Smooth muscle cell (in vitro differentiated cells): ENCODE data around the gene SMIM5. TPM values are rescaled to one million over a fixed set of nuclear protein-coding genes. Genes with fewer than 3 reads are reported as not detected.

Experiments
- DNase-seq: peaks from one replicate; lab custom pipeline; 2025; ENCODE audit not compliant: unreplicated experiment; lab: John Stamatoyannopoulos, UW
- H2AFZ ChIP-seq: fragments of 200-600 bp; sonication (generic); 2 replicates; pipeline ENCODE4 v1.6.0; 2016; ENCODE audit warnings: antibody characterized with exemption, low read depth, mild to moderate bottlenecking
- H3F3A ChIP-seq: fragments of 200-600 bp; sonication (generic); 2 replicates; pipeline ENCODE4 v1.6.0; 2017; ENCODE audit warnings: antibody characterized with exemption, low read depth
- H3K27ac ChIP-seq: fragments of 200-600 bp; sonication (generic); 2 replicates; pipeline ENCODE4 v1.5.1; 2016; ENCODE audit warnings: low read depth, mild to moderate bottlenecking
- H3K27me3 ChIP-seq: fragments of 200-600 bp; sonication (generic); 2 replicates; pipeline ENCODE4 v1.6.1; 2016; ENCODE audit warnings: low read depth, mild to moderate bottlenecking
- H3K36me3 ChIP-seq: fragments of 200-600 bp; sonication (generic); 2 replicates; pipeline ENCODE4 v1.5.1; 2016; ENCODE audit warnings: low read depth
- H3K4me1 ChIP-seq: fragments of 200-600 bp; sonication (generic); 2 replicates; pipeline ENCODE4 v1.5.1; 2016; ENCODE audit warnings: low read depth
- H3K4me2 ChIP-seq: fragments of 200-600 bp; sonication (generic); 2 replicates; pipeline ENCODE4 v1.6.0; 2016; ENCODE audit warnings: mild to moderate bottlenecking
- H3K4me3 ChIP-seq: fragments of 200-600 bp; sonication (generic); 2 replicates; pipeline ENCODE4 v1.5.1; 2016; ENCODE audit warnings: mild to moderate bottlenecking
- H3K79me2 ChIP-seq: fragments of 200-600 bp; sonication (generic); 2 replicates; pipeline ENCODE4 v1.6.0; 2016; ENCODE audit warnings: low read depth, mild to moderate bottlenecking
- H3K9ac ChIP-seq: fragments of 200-600 bp; sonication (generic); 2 replicates; pipeline ENCODE4 v1.6.0; 2016; ENCODE audit warnings: low read depth
- H3K9me3 ChIP-seq: fragments of 200-600 bp; sonication (generic); replicated peaks from 2 replicates; pipeline ENCODE4 v1.5.1; 2016; ENCODE audit warnings: low read depth
- H4K20me1 ChIP-seq: fragments of 200-600 bp; sonication (generic); 2 replicates; pipeline ENCODE4 v1.6.0; 2016; ENCODE audit warnings: low read depth
- CTCF ChIP-seq: fragments of 200-600 bp; sonication (generic); IDR thresholded peaks from 2 replicates; pipeline ENCODE4 v1.5.1; 2017; ENCODE audit warnings: borderline replicate concordance, mild to moderate bottlenecking, antibody characterized with exemption; ENCODE audit not compliant: insufficient read depth, poor library complexity, severe bottlenecking
- WGBS: methylation state at CpG from one replicate; pipeline ENCODE4 v1.1.7; 2016; ENCODE audit warnings: low lambda C conversion rate; 5-methylcytosine and 5-hydroxymethylcytosine counted together
- polyA plus RNA-seq: library from polyadenylated mRNA; unstranded; fragments of >200 nt; fragmentation: Nextera tagmentation; extraction: Ambion mirVana; gene quantifications from 2 replicates; pipeline ENCODE4 v1.2.1, GENCODE V29; 2016
- total RNA-seq: library from RNA; depleted of rRNA; stranded (reverse); fragments of >200 nt; gene quantifications from 2 replicates; pipeline ENCODE4 v1.2.3, GENCODE V29; 2014

The SMIM5 gene
- total and polyA plus RNA-seq, 2 experiments from 2014 or later: 0.13 to 0.80 TPM

DNA sequence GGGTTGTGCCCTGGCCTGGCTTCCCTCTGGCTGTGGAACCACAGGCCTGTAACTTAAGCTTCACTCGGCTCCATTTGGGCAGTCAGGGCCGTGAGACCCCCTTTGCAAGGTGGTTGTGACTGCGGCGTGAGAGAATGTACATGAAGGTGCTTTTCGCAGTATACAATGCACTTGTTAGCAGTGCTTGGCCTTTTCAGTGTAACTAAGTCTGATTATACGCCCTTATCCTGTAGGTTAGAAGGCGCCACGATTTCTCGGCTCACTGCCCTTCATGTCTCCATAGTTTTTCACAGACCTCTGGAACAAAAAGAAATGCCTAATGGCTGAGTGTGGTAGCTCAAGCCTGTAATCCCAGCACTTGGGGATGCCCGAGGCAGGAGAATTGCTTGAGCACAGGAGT lies 47.2 kb downstream of the SMIM5 start:
- H4K20me1 ChIP-seq: peaks cover 82% of the 10 kb centered on the region
- H3K9ac ChIP-seq: no peak overlapping the region
- DNase-seq: no peak
- peak overlapping the region; percentile 81 for H3K27ac ChIP-seq
- H3K4me1 ChIP-seq: no peaks in the 10 kb centered on the region
- WGBS: 92% methylated on average over 10 of the region's 10 CpGs
- no peak overlapping the region for H3K4me3 ChIP-seq
- H3F3A ChIP-seq: peaks cover 19% of the 10 kb centered on the region
- peaks cover 45% of the 10 kb centered on the region for H3K79me2 ChIP-seq
- H2AFZ ChIP-seq: no peak overlapping the region
- no peaks in the 10 kb centered on the region for H3K27me3 ChIP-seq
- H3K4me2 ChIP-seq: no peak overlapping the region
- no peaks in the 10 kb centered on the region for H3K9me3 ChIP-seq
- TF ChIP-seq CTCF: no peak
- H3K36me3 ChIP-seq: no peaks in the 10 kb centered on the region

DNA sequence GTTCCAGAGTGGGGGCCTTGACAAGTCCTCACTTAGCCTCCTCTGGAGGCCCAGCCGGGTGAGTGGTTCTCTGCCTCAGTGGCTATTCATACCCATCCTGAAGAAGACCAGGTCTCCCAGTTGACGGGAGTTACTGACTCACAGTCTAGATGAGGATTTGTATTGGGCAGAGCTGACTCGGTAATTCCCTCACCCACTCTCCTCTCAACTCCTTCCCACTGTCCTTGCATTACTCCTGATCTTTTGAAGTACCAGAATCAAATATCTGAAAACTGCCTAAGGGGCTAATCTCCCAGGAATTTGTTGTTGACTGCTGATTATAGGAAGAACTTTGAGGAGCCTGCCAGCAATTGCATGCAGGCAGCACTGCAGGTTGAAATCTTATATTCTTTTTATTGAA lies 48.1 kb downstream of the SMIM5 start:
- H3K9ac ChIP-seq: no peak overlapping the region

DNA sequence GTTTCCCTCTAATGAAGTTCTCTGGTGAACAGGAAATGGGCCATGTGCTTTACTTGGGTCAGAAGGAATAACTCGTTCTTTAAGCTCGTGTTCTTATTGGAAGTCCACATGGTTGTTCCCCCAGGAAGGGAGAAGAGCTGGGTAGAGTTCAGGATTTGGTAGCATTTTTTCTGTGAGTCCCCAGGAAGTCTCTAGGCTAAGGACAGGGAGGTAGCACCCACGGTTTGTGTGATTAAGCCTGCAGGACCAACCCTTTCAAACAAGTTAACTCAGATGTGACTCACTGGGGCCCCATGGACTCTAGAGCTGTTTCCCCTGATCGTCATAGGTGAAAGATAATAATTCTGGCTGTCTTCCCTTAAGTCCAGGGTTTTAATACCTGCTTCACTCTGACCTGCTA lies 50.3 kb downstream of the SMIM5 start:
- Histone ChIP-seq H3K36me3 (no peaks in the 10 kb centered on the region), H3K9ac (no peak overlapping the region), H3F3A (peaks cover 19% of the 10 kb centered on the region), H3K4me3 (no peak overlapping the region), H3K27me3 (no peaks in the 10 kb centered on the region), H3K79me2 (peaks cover 38% of the 10 kb centered on the region), H3K4me2 (peak overlapping the region; percentile 61), H3K9me3 (no peaks in the 10 kb centered on the region), H4K20me1 (peaks cover 88% of the 10 kb centered on the region), H2AFZ (no peak overlapping the region), H3K4me1 (peaks cover 12% of the 10 kb centered on the region), H3K27ac (peak overlapping the region; percentile 83)
- no peak for TF ChIP-seq CTCF
- DNase-seq: no peak
- WGBS: 51% methylated on average over 4 of the region's 4 CpGs

More for the DNA sequence above, 48.1 kb downstream of the SMIM5 start:
- Histone ChIP-seq H3K36me3 (no peaks in the 10 kb centered on the region), H3K9me3 (no peaks in the 10 kb centered on the region), H4K20me1 (peaks cover 82% of the 10 kb centered on the region), H2AFZ (no peak overlapping the region), H3K27me3 (no peaks in the 10 kb centered on the region), H3F3A (peaks cover 19% of the 10 kb centered on the region), H3K27ac (peak overlapping the region; percentile 81), H3K79me2 (peaks cover 45% of the 10 kb centered on the region), H3K4me1 (no peaks in the 10 kb centered on the region), H3K4me2 (peak overlapping the region; percentile 24), H3K4me3 (no peak overlapping the region)
- no peak for DNase-seq
- no peak for TF ChIP-seq CTCF
- 16% methylated on average over 3 of the region's 3 CpGs for WGBS

GRCh38 chr17:75684249-75684648 lies 51.0 kb downstream of the SMIM5 start:
- Histone ChIP-seq H3K4me3 (no peak overlapping the region), H3K4me2 (peak overlapping the region; percentile 21), H3K36me3 (no peaks in the 10 kb centered on the region), H3K4me1 (peaks cover 15% of the 10 kb centered on the region), H3F3A (peaks cover 19% of the 10 kb centered on the region), H4K20me1 (peaks cover 87% of the 10 kb centered on the region), H3K9me3 (no peaks in the 10 kb centered on the region), H3K9ac (peak overlapping the region; percentile 50), H2AFZ (no peak overlapping the region), H3K27ac (peak overlapping the region; percentile 83), H3K27me3 (no peaks in the 10 kb centered on the region), H3K79me2 (peaks cover 39% of the 10 kb centered on the region)
- 87% methylated on average over 5 of the region's 5 CpGs for WGBS
- no peak for DNase-seq
- TF ChIP-seq CTCF: no peak
